Caco-2 (cell line): Measurements from ENCODE around the gene STXBP5L. TPM values are rescaled to one million over a fixed set of nuclear protein-coding genes. Genes with fewer than 3 reads are reported as not detected.

Experiments
- BruUV-seq: library from RNA; stranded (reverse); fragments of 400-500 nt; replicated peaks from 2 replicates; lab custom pipeline; 2021; lab: Mats Ljungman, UMichigan
- CTCF ChIA-PET: fragments of 300-600 bp; sonication (Branson Sonifier 250); formaldehyde crosslinking; loops from one replicate; lab custom pipeline; 2022; ENCODE audit warnings: antibody characterized with exemption; lab: Charles Lee
- POLR2A ChIA-PET: fragments of 300-600 bp; sonication (Branson Sonifier 250); formaldehyde crosslinking; loops from one replicate; lab custom pipeline; 2022; ENCODE audit warnings: antibody characterized with exemption; lab: Charles Lee
- DNase-seq, 2 experiments: peaks; one replicate each; pipeline versions ENCODE4 v3.0.0 to v3.0.0-alpha.2; 2020 to 2022
- H3K27me3 ChIP-seq: replicated peaks from 2 replicates; pipeline ENCODE4 v1.6.0; 2011; ENCODE audit warnings: low read length; ENCODE audit not compliant: control insufficient read depth, insufficient read depth
- H3K36me3 ChIP-seq: 2 replicates; pipeline ENCODE4 v1.5.1; 2011; ENCODE audit warnings: low read length; ENCODE audit not compliant: control insufficient read depth, insufficient read depth
- H3K4me1 ChIP-seq: fragments of 250-450 bp; sonication (Bioruptor Pico); 2 replicates; pipeline ENCODE4 v1.5.1; 2020; ENCODE audit warnings: mild to moderate bottlenecking
- H3K4me3 ChIP-seq: 2 replicates; pipeline ENCODE4 v1.5.1; 2011; ENCODE audit warnings: low read depth, mild to moderate bottlenecking, control low read depth, low read length
- H3K9me3 ChIP-seq: fragments of 250-450 bp; sonication (Bioruptor Pico); 2 replicates; pipeline ENCODE4 v1.5.1; 2020; ENCODE audit warnings: mild to moderate bottlenecking, moderate library complexity
- H3K27ac Mint-ChIP-seq: one replicate; pipeline ENCODE4 v1.8.0; 2022; ENCODE audit warnings: mixed read lengths; ENCODE audit not compliant: unreplicated experiment
- H3K27me3 Mint-ChIP-seq: one replicate; pipeline ENCODE4 v1.8.0; 2022; ENCODE audit warnings: mixed read lengths; ENCODE audit not compliant: insufficient read depth, unreplicated experiment
- H3K36me3 Mint-ChIP-seq: one replicate; pipeline ENCODE4 v1.8.0; 2022; ENCODE audit warnings: mild to moderate bottlenecking, mixed read lengths; ENCODE audit not compliant: insufficient read depth, unreplicated experiment
- H3K4me1 Mint-ChIP-seq: one replicate; pipeline ENCODE4 v1.8.0; 2022; ENCODE audit warnings: low read depth, mixed read lengths; ENCODE audit not compliant: unreplicated experiment
- H3K4me3 Mint-ChIP-seq: one replicate; pipeline ENCODE4 v1.8.0; 2022; ENCODE audit warnings: mild to moderate bottlenecking, moderate library complexity, mixed read lengths; ENCODE audit not compliant: unreplicated experiment
- H3K9me3 Mint-ChIP-seq: one replicate; pipeline ENCODE4 v1.8.0; 2022; ENCODE audit warnings: mixed read lengths; ENCODE audit not compliant: unreplicated experiment
- intact Hi-C: fragments of 100-400 bp; cut with micrococcal nuclease; formaldehyde crosslinking; loops from one replicate; pipeline ENCODE4 v1.10.0; 2022; ENCODE audit not compliant: unreplicated experiment
- microRNA-seq: library from miRNA; unstranded; fragments of <30 nt; microRNA quantifications from one replicate; pipeline ENCODE4 v1.2.0, GENCODE V29; 2022
- total RNA-seq: library from RNA; stranded (reverse); gene quantifications from 2 replicates; pipeline ENCODE4 v1.2.3, GENCODE V29; 2022
- TF ChIP-seq, protein P1 (sequence below), 2 experiments: fragments of 200-600 bp in 1 of 2; IDR thresholded peaks; 1 replicate in 1 of 2; 2 replicates in 1 of 2; pipeline versions ENCODE4 v1.5.1 to v1.8.0; 2011 to 2022; ENCODE audit warnings: antibody characterized with exemption in 1 of 2, control low read depth in 1 of 2, inconsistent platforms in 1 of 2, low read depth in 1 of 2, low read length in 1 of 2, mild to moderate bottlenecking in 1 of 2, moderate library complexity in 1 of 2; ENCODE audit not compliant: insufficient read depth in 1 of 2, severe bottlenecking in 1 of 2, unreplicated experiment in 1 of 2

The STXBP5L gene
- total RNA-seq, 1 experiment from 2014 or later: not detected

DNA sequence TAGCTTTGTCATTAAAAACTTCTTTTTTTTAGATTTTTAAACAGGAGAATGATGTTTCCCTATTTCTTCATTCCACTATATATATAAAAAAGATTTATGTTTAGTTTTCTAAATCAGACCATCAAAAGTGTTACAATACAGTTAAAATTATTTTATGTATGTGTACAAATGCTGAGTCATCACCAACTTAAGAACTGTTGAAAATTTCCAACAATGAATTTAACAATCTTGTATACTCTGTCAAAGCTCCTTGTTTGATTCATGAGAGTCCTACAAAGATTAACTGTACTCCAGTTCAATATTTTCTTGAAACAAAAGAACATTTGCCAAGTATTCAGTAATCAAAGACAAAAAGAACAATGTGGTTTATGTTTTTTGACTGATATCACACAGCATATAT lies 555.7 kb downstream of the STXBP5L start:
- ChIA-PET CTCF (no interaction called here), POLR2A (no interaction called here)
- H3K4me3 Mint-ChIP-seq: no peak overlapping the region
- H3K9me3 Mint-ChIP-seq: no peaks in the 10 kb centered on the region
- H3K4me3 ChIP-seq: no peak overlapping the region
- BruUV-seq: no TSS peak
- H3K36me3 ChIP-seq: no peaks in the 10 kb centered on the region
- intact Hi-C loops: no loop called here
- H3K27me3 ChIP-seq: no peaks in the 10 kb centered on the region
- H3K9me3 ChIP-seq: no peaks in the 10 kb centered on the region
- H3K4me1 Mint-ChIP-seq: no peaks in the 10 kb centered on the region
- H3K27me3 Mint-ChIP-seq: no peaks in the 10 kb centered on the region
- TF ChIP-seq, protein P1, sequence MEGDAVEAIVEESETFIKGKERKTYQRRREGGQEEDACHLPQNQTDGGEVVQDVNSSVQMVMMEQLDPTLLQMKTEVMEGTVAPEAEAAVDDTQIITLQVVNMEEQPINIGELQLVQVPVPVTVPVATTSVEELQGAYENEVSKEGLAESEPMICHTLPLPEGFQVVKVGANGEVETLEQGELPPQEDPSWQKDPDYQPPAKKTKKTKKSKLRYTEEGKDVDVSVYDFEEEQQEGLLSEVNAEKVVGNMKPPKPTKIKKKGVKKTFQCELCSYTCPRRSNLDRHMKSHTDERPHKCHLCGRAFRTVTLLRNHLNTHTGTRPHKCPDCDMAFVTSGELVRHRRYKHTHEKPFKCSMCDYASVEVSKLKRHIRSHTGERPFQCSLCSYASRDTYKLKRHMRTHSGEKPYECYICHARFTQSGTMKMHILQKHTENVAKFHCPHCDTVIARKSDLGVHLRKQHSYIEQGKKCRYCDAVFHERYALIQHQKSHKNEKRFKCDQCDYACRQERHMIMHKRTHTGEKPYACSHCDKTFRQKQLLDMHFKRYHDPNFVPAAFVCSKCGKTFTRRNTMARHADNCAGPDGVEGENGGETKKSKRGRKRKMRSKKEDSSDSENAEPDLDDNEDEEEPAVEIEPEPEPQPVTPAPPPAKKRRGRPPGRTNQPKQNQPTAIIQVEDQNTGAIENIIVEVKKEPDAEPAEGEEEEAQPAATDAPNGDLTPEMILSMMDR (IDR thresholded peaks at IDR 0.05; ENCODE audit: insufficient read depth in 1 of 2, low read depth in 1 of 2, low read length in 1 of 2, severe bottlenecking in 1 of 2, unreplicated experiment in 1 of 2): no peak
- H3K4me1 ChIP-seq: no peaks in the 10 kb centered on the region
- peaks cover 70% of the 10 kb centered on the region for H3K36me3 Mint-ChIP-seq
- H3K27ac Mint-ChIP-seq: no peak overlapping the region
- no peak for DNase-seq

DNA sequence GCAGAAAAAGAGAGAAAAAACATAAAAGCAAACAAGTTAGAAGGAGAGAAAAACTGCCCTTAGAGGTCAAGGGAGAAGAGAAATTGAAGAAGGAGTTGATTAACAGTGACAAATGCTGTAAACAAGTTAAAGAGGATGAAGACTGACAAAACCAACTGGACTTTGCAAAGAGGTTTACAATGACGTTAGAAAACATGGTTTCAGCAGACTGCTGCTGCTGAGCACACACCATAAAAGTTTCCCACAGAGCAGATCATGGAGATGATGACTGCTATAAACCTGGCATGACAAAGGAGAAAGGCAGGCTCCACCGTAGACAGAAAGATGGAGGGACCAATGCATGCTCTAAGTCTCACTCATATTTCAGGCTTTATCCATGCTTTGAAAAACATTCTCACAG lies 559.1 kb downstream of the STXBP5L start:
- intact Hi-C loops: no loop called here
- H3K9me3 ChIP-seq: no peaks in the 10 kb centered on the region

DNA sequence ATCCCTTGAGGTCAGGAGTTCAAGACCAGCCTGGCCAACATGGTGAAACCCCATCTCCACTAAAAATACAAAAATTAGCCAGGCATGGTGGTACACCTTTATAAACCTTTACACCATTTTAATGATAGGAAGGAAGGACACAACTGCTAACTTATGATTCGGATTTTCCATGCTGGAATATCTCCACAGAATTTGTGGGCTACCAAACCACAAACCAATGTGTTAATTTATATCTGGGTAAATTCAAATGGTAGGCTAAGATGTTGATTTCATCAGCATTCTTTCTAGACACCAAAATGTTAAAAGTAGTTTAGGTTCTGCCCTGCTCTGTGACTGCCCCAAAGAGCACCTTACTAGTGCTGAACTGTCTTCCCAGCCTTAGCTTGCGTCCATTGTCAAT lies 565.0 kb downstream of the STXBP5L start:
- H3K9me3 ChIP-seq: no peaks in the 10 kb centered on the region
- no peaks in the 10 kb centered on the region for H3K4me1 ChIP-seq
- ChIA-PET POLR2A (no interaction called here), CTCF (no interaction called here)
- no peak for DNase-seq
- TF ChIP-seq, protein P1 (IDR thresholded peaks at IDR 0.05; ENCODE audit: insufficient read depth in 1 of 2, low read depth in 1 of 2, low read length in 1 of 2, severe bottlenecking in 1 of 2, unreplicated experiment in 1 of 2): no peak
- H3K4me3 ChIP-seq: no peak overlapping the region
- H3K36me3 Mint-ChIP-seq: peaks cover 34% of the 10 kb centered on the region
- H3K4me1 Mint-ChIP-seq: no peaks in the 10 kb centered on the region
- no peak overlapping the region for H3K27ac Mint-ChIP-seq
- BruUV-seq: no TSS peak
- no peaks in the 10 kb centered on the region for H3K27me3 Mint-ChIP-seq
- H3K9me3 Mint-ChIP-seq: no peaks in the 10 kb centered on the region
- H3K4me3 Mint-ChIP-seq: no peak overlapping the region
- H3K27me3 ChIP-seq: no peaks in the 10 kb centered on the region
- intact Hi-C loops: no loop called here
- H3K36me3 ChIP-seq: no peaks in the 10 kb centered on the region

More for the DNA sequence above, 559.1 kb downstream of the STXBP5L start:
- no peak for DNase-seq
- H3K9me3 Mint-ChIP-seq: no peaks in the 10 kb centered on the region
- H3K4me3 Mint-ChIP-seq: no peak overlapping the region
- TF ChIP-seq, protein P1 (IDR thresholded peaks at IDR 0.05; ENCODE audit: insufficient read depth in 1 of 2, low read depth in 1 of 2, low read length in 1 of 2, severe bottlenecking in 1 of 2, unreplicated experiment in 1 of 2): no peak
- CTCF ChIA-PET: no interaction called here
- no peak overlapping the region for H3K4me3 ChIP-seq
- peaks cover 51% of the 10 kb centered on the region for H3K36me3 Mint-ChIP-seq
- BruUV-seq: no TSS peak
- POLR2A ChIA-PET: no interaction called here
- H3K4me1 ChIP-seq: no peaks in the 10 kb centered on the region
- H3K27ac Mint-ChIP-seq: no peak overlapping the region
- no peaks in the 10 kb centered on the region for H3K36me3 ChIP-seq
- no peaks in the 10 kb centered on the region for H3K27me3 ChIP-seq
- H3K27me3 Mint-ChIP-seq: no peaks in the 10 kb centered on the region
- no peaks in the 10 kb centered on the region for H3K4me1 Mint-ChIP-seq

Small RNA genes lying within 50 kb of the gene (microRNA-seq; reads per million reads assigned to microRNA genes)
- not detected for gene MIR5682

Other genes with a start within 250 kb of the STXBP5L start
- 76.3 and 102 TPM in 2 replicates for gene HGD, start 226.0 kb upstream of the STXBP5L start, total RNA-seq
- 13.9 and 14.6 TPM in 2 replicates for gene RABL3, start 165.7 kb upstream of the STXBP5L start, total RNA-seq
- gene GTF2E1, start 165.5 kb upstream of the STXBP5L start, total RNA-seq: 23.7 and 30.6 TPM in 2 replicates